GM18511 (cell line): ENCODE data around the gene BFSP1.

Source experiments
- ATAC-seq: cut with Tn5 transposase; IDR thresholded peaks from one replicate; pipeline ENCODE4 v1.9.1; 2021; ENCODE audit warnings: mild to moderate bottlenecking, moderate library complexity; ENCODE audit not compliant: unreplicated experiment

BFSP1 gene

DNA sequence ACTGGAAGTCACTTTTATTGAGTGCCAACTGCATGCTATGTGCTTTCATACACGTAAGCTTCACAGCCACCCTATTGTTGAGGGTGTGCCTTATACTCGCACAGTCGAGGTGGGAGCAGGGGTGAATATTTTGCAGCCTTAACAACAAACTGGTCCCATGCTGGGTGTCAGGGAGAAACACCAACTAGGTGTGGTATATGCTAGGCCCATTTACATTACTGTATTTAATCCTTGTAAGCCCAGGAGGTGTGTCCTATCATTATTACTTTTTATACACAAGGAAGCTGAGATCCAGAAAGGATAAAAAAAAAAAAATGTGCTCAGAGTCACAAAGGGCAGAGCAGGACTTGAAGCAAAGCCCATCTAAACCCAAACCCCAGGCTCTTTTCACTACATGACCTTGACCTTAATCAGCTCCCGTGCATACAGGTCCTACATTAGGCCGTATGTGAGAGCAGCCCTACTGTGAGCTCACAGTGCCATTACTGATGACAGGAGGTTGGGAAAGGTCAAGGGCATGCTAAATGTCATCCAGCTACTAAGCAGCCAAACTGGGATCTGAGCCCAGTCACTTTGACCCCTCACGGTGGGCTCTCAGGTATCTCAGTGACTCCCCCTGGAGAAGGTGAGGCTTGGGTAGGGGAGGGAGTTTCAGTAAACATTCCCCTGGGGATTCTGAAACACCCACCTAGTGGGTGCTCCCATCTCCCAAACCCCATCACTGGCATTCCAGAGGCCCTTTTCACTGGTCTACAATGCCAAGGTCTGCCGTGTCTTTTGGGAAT is 61.7 kb downstream of the BFSP1 start:
- ATAC-seq, result no peak

DNA sequence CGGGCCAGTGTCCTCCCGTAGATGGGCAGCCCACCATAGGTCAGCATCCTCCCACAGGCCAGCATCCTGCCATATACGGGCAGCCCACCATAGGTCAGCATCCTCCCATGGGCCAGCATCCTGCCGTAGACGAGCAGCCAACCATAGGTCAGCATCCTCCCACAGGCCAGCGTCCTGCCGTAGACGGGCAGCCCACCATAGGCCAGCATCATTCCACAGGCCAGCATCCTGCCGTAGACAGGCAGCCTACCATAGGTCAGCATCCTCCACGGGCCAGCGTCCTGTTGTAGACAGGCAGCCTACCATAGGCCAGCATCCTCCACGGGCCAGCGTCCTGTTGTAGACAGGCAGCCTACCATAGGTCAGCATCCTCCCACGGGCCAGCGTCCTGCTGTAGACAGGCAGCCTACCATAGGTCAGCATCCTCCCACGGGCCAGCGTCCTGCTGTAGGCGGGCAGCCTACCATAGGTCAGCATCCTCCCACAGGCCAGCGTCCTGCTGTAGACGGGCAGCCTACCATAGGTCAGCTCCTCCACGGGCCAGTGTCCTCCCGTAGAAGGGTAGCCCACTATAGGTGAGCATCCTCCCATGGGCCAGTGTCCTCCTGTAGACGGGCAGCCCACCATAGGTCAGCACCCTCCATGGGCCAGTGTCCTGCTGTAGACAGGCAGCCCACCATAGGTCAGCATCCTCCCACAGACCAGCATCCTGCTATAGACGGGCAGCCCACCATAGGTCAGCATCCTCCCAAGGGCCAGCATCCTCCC is 62.9 kb downstream of the BFSP1 start:
- no peak for ATAC-seq

DNA sequence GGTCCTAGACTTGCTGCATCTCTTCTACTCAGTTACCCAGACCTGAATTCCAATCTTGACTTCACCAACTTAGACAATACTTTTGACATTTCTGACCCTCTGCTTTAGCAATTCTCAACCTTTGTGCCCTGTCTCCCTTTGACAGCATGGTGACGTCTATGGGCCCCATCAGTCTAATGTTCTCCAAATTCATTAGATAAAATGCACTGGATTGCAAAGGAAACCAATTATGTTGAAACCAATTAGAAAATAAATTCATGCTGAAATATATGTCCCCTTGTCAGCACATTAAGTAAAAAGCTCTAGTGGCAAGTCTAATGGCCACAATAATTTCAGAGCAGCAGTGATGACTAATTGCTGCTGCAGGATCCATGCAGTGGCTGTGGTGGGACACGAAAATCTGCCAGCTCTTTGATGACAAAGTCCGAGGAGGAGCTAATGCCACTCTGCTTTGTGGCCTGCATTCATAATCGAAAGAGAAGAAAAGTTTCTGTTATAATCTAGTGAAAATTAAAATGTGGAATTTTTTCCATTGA is 64.0 kb downstream of the BFSP1 start:
- no peak for ATAC-seq

GRCh38 chr20:17466641-17467040 is 64.5 kb downstream of the BFSP1 start:
- no peak for ATAC-seq

DNA sequence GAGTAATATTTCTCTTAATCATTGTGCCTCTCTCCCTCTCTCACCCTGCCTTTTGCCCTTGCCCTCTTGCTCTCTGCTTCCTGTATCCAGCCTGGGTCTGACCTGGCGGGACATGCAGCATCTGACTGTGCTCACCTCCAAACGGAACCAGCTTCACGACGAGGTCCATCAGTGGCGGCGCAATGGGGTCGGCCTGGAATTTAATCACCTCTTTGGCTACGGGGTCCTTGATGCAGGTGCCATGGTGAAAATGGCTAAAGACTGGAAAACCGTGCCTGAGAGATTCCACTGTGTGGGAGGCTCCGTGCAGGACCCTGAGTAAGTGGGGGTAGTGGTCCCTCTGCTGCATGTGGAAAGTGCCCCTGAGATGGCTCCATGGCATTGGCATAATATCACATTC is 65.9 kb downstream of the BFSP1 start:
- no peak for ATAC-seq

DNA sequence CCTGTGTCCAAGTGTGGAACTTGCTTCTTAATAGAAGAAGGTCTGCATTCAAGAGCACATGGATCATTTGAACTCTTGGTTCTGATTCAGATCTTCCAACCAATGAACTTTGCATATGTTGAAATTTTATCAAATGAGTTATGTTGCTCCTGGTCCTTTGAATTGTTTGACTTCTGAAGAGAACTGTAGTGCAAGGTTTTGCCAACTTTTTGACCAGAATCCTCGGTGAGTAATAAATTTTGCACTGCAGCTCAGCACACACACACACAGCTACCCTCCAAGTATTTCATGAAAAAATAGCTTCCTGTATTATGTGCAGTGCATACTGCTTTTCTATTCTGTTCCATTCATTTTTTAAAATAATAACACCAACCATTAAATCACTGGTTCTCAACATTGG is 67.5 kb downstream of the BFSP1 start:
- ATAC-seq, result no peak

- no peak for ATAC-seq
These were observed 69.2 kb downstream of the BFSP1 start for GRCh38 chr20:17461941-17462340.

- ATAC-seq, result no peak
These were observed 71.1 kb downstream of the BFSP1 start for GRCh38 chr20:17460119-17460518.

GRCh38 chr20:17457588-17458190 is 73.5 kb downstream of the BFSP1 start:
- no peak for ATAC-seq

DNA sequence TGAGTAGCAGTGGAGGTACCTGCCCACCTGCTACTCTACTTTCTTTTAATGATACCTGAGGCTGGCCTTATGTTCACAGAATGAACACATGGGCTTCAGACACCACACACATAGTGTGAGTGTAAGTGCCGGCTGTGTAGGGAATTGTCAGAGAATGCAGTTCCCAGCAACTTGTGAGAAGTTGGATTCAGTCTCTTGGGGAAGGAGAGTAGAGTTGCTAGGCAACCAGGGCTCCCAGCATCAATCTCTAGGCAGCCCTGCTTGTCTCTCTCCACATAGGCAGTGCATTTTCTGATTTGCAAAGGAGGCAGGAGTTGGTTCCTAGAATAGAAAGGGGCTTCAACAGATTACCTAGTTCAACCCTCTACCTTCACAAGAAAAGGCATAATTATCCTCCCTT is 74.1 kb downstream of the BFSP1 start:
- no peak for ATAC-seq

- ATAC-seq, result no peak
These were observed 74.9 kb downstream of the BFSP1 start for GRCh38 chr20:17456279-17456678.

DNA sequence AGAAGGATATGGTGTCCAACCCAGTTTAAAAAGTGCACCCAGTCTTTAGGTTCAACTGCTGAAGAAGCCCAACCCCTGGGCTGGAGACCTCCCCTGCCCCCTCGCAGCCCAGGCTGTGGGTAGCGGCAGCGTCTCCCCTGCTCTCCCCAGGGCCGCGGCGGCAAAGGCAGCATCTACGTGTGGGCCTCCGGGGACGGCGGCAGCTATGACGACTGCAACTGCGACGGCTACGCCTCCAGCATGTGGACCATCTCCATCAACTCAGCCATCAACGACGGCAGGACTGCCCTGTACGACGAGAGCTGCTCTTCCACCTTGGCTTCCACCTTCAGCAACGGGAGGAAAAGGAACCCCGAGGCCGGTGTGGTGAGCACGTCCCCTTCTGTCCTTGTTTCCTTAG is 77.6 kb downstream of the BFSP1 start:
- no peak for ATAC-seq

GRCh38 chr20:17452441-17452840 is 78.7 kb downstream of the BFSP1 start:
- no peak for ATAC-seq

GRCh38 chr20:17449031-17449430 is 82.1 kb downstream of the BFSP1 start:
- ATAC-seq, result no peak

- no peak for ATAC-seq
These were observed 83.1 kb downstream of the BFSP1 start for GRCh38 chr20:17448071-17448470.

DNA sequence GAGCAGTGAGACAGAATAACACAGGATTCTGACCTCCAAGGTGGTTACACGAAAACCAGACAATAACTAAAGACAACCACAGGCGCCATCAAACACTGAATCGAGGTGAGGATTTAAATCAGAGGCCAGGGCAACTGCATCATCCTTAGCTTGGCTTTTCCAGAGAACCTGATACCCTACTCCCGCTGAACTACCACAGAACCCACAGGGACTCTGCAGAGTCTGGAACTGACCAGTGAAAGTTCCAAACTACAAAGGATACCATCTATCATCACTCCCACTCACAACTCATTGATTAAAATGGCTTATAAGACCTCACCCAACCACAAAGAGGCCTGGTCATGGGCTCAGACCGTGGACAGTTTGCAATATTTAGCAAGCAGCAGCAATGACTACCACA is 85.0 kb downstream of the BFSP1 start:
- no peak for ATAC-seq

- ATAC-seq, result no peak
These were observed 85.6 kb downstream of the BFSP1 start for GRCh38 chr20:17445543-17445942.

- ATAC-seq, result no peak
These were observed 87.1 kb downstream of the BFSP1 start for GRCh38 chr20:17444091-17444490.
